ENCODE results near the gene SYCE1L.

The SYCE1L gene

DNA sequence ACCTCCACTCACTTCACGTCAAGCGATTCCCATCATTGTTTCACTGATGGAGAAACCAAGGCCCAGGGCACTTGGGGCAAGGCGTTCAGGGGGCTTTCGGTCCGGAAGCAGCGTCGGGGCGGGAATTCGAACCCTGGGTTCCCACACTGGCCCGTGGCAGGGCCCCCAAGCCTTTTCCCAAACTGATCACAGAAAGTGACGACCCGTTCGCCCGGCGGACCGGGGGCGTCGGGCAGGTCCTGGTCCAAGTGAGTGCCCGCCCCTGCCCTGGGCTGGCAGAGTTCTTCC is 9.1 kb upstream of the SYCE1L start:
- TF ChIP-seq CTCF (IDR thresholded peaks at IDR 0.05; ENCODE audit: low read depth, low read length, missing control alignments): no peak
- DNase-seq (ENCODE audit: low read depth): no peak

DNA sequence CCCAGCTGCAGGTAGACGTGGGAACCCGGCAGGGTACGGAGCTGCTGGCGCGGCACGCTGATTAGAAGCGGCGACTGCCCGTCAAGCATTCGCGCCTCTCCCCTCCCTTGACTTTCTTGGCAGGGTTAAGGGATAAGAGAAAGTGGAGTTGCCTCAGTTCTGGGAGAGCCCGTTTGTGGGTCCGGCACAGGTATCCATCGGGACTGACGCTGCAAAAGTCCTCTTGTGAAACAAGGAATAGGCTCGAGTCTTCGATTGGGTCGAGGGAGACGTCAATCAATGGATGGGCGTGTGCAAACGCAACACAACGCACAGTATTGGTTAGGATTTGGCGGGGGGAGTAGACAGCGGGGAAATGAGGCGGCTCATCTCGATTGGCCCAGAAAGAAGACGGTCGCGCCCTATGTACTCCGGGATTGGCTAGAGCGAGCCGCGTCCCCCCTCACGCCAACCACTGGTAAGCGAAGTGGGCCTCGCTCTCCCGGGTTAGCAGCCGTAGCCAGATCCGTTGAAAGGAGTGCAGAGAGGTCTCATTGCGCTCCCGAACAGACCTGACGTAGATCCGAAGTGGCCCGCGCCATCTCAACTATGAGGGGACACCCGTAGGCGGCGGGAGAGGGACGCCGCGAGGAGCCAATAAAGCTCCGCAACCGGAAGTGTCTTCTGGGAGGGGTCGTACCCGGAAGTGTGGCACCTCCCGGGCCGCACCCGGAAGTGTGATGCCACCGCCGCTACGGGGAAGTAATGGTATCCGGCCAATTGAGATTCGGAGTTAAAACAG is 8.5 kb upstream of the SYCE1L start, which contains the start of gene MON1B:
TSS of gene MON1B (plus strand) at position 713 of the 781 bp plus-strand sequence. CDS start 296 bp downstream, outside the sequence.
- H3K4me3 ChIP-seq (ENCODE audit: low read depth, low read length): peak within 1 kb of the TSS; percentile 88
- DNase-seq (ENCODE audit: low read depth): peak; percentile 97
- TF ChIP-seq CTCF (IDR thresholded peaks at IDR 0.05; ENCODE audit: low read depth, low read length, missing control alignments): no peak

More for the DNA sequence above, 9.1 kb upstream of the SYCE1L start:
- peak overlapping the region; percentile 88 for H3K4me3 ChIP-seq (ENCODE audit: low read depth, low read length)

GRCh38 chr16:77191259-77191969 is 7.8 kb upstream of the SYCE1L start:
- peak overlapping the region; percentile 88 for H3K4me3 ChIP-seq (ENCODE audit: low read depth, low read length)
- DNase-seq (ENCODE audit: low read depth): no peak
- TF ChIP-seq CTCF (IDR thresholded peaks at IDR 0.05; ENCODE audit: low read depth, low read length, missing control alignments): no peak

DNA sequence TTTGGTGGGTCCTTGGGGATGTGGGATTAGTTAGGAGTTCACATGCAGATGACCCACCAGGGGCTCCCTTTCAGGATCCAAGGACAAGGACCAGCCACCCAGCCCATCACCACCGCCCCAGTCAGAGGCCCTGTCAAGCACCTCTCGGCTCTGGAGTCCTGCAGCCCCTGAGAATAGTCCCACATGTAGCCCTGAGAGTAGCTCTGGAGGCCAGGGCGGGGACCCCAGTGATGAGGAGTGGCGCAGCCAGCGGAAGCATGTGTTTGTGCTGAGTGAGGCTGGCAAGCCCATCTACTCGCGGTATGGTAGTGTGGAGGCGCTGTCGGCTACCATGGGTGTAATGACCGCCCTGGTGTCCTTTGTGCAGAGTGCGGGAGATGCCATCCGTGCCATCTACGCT is 5.8 kb upstream of the SYCE1L start:
- no peak for TF ChIP-seq CTCF (IDR thresholded peaks at IDR 0.05; ENCODE audit: low read depth, low read length, missing control alignments)
- DNase-seq (ENCODE audit: low read depth): no peak
- H3K4me3 ChIP-seq (ENCODE audit: low read depth, low read length): no peak overlapping the region

DNA sequence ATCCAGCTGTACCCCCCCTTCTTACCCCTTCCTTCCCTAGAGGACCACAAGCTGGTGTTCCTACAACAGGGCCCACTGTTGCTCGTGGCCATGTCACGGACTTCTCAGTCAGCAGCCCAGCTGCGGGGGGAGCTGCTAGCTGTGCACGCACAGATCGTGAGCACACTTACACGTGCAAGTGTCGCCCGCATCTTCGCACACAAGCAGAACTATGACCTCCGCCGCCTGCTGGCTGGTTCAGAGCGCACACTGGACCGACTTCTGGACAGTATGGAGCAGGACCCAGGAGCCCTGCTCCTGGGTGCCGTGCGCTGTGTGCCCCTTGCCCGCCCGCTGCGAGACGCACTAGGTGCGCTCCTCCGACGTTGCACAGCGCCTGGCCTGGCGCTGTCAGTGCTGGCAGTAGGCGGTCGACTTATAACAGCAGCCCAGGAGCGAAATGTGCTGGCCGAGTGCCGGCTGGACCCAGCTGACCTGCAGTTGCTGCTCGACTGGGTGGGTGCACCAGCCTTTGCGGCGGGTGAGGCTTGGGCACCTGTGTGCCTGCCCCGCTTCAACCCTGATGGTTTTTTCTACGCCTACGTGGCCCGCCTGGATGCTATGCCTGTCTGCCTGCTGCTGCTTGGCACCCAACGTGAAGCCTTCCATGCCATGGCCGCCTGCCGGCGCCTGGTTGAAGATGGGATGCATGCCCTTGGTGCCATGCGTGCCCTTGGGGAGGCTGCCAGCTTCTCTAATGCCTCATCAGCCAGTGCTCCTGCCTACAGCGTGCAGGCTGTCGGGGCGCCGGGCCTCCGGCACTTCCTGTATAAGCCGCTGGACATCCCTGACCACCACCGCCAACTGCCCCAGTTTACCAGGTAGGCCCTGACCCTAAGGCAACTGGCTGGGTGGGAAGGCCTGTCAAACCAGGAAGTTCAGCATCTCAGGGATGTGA is 4.6 kb upstream of the SYCE1L start:
- no peak for TF ChIP-seq CTCF (IDR thresholded peaks at IDR 0.05; ENCODE audit: low read depth, low read length, missing control alignments)
- DNase-seq (ENCODE audit: low read depth): no peak
- H3K4me3 ChIP-seq (ENCODE audit: low read depth, low read length): no peak overlapping the region

DNA sequence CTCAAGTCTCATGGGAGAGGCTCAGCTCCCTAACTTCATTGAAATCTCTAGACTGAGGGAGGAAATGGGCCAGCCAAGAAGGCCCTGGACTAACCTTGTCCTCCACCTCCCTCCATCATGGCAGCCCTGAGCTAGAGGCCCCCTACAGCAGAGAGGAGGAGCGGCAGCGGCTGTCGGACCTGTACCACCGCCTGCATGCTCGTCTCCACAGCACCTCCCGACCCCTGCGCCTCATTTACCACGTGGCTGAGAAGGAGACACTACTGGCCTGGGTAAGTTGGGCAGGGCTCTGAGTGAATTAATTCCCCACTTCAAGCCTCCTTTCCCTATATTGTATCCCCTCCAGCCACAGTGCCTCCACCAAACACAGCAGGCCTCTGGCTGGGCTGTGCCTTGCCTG is 3.8 kb upstream of the SYCE1L start:
- TF ChIP-seq CTCF (IDR thresholded peaks at IDR 0.05; ENCODE audit: low read depth, low read length, missing control alignments): no peak
- no peak for DNase-seq (ENCODE audit: low read depth)
- H3K4me3 ChIP-seq (ENCODE audit: low read depth, low read length): no peak overlapping the region
